Aorta (tissue), 5 donors: Measurements from ENCODE around the gene ALPG. TPM values are rescaled to one million over a fixed set of nuclear protein-coding genes. Genes with fewer than 3 reads are reported as not detected.
A peak's percentile ranks its signal among the peaks of the same experiment; 100 is the strongest.
"Not testable (repeated sequence)": the region's sequence is repeated elsewhere in the genome, so short reads cannot be mapped to it uniquely, and the experiment has no call there.

ENCODE experiments used
- ATAC-seq: fragments of 200-7000 bp; cut with Tn5 transposase; one replicate; pipeline ENCODE4 v1.9.1; 2022; ENCODE audit warnings: moderate library complexity; ENCODE audit not compliant: low FRiP score
- DNase-seq, 2 donors: peaks; one replicate each; pipeline ENCODE4 v3.0.0-alpha.2; 2020
- H3K27ac ChIP-seq, 2 donors: one replicate each; pipeline ENCODE4 v1.5.1; 2013; ENCODE audit warnings: low read length in 2 of 2, mild to moderate bottlenecking in 2 of 2, moderate library complexity in 2 of 2, control low read depth in 1 of 2, inconsistent platforms in 1 of 2, low read depth in 1 of 2
- H3K27me3 ChIP-seq, 2 donors: one replicate each; pipeline ENCODE4 v1.6.1; 2013; ENCODE audit warnings: control low read depth in 1 of 2, low read length in 1 of 2, mild to moderate bottlenecking in 1 of 2, moderate library complexity in 1 of 2; ENCODE audit not compliant: insufficient read depth in 2 of 2, control insufficient read depth in 1 of 2
- H3K36me3 ChIP-seq, 2 donors: one replicate each; pipeline ENCODE4 v1.6.1; 2013; ENCODE audit warnings: control low read depth in 1 of 2, low read length in 1 of 2, mild to moderate bottlenecking in 1 of 2; ENCODE audit not compliant: insufficient read depth in 2 of 2, control insufficient read depth in 1 of 2
- H3K4me1 ChIP-seq, 2 donors: one replicate each; pipeline ENCODE4 v1.6.1; 2013; ENCODE audit warnings: low read length in 2 of 2, control low read depth in 1 of 2, mild to moderate bottlenecking in 1 of 2, moderate library complexity in 1 of 2; ENCODE audit not compliant: insufficient read depth in 2 of 2, control insufficient read depth in 1 of 2
- H3K4me3 ChIP-seq, 2 donors: one replicate each; pipeline ENCODE4 v1.5.1; 2013; ENCODE audit warnings: low read length in 2 of 2, control low read depth in 1 of 2, mild to moderate bottlenecking in 1 of 2
- H3K9me3 ChIP-seq: one replicate; pipeline ENCODE4 v1.6.1; 2013; ENCODE audit warnings: mild to moderate bottlenecking, low read length; ENCODE audit not compliant: control insufficient read depth
- WGBS, 2 donors: extraction: QIAGEN DNeasy Blood & Tissue Kit; methylation state at CpG; one replicate each; pipeline ENCODE4 v1.1.7; 2013; 5-methylcytosine and 5-hydroxymethylcytosine counted together
- intact Hi-C, 2 donors: fragments of 100-400 bp; cut with DNase I; formaldehyde crosslinking; loops; one replicate each; pipeline versions ENCODE4 v1.14.2 to v1.15.0; 2022
- polyA plus RNA-seq, 2 donors: library from polyadenylated mRNA; stranded (reverse); fragments of 200-250 nt; gene quantifications; one replicate each; pipeline ENCODE4 v1.2.3, GENCODE V29; 2013
- total RNA-seq, 2 donors: library from RNA; stranded (reverse); fragmentation: NEBNext Ultra II Directional; extraction: Animal tissue kit (Norgen Biotek cat#: 25700); gene quantifications; one replicate each; pipeline ENCODE4 v1.2.1, GENCODE V29; 2021
- donor health status: healthy with polysubstance abuse.
- donor health status: Bipolar disorder and iron deficiency.
- donor health status: DM: no; HTN: no; CAD: no.
- donor health status: DM: no; HTN: no; CAD: no.
- donor health status: DM: yes; HTN: yes; CAD: no.

ALPG gene
- total and polyA plus RNA-seq, 4 donors: not detected

GRCh38 chr2:232420463-232421188 is 14.0 kb downstream of the ALPG start:
- Histone ChIP-seq H3K27me3 (no peaks in the 10 kb centered on the region), H3K9me3 (peaks cover 1% of the 10 kb centered on the region), H3K27ac (no peak overlapping the region), H3K4me1 (no peaks in the 10 kb centered on the region), H3K36me3 (no peaks in the 10 kb centered on the region), H3K4me3 (no peak overlapping the region)
- DNase-seq: peak in 1 of 2 donors; percentile 54
- intact Hi-C loops: no loop called here
- WGBS, 2 donors: 1 to 2% methylated on average over 55 to 79 of the region's 79 CpGs
- ATAC-seq: no peak

- Histone ChIP-seq H3K9me3 (peaks cover 1% of the 10 kb centered on the region), H3K36me3 (no peaks in the 10 kb centered on the region), H3K27me3 (no peaks in the 10 kb centered on the region), H3K27ac (no peak overlapping the region), H3K4me1 (no peaks in the 10 kb centered on the region), H3K4me3 (no peak overlapping the region)
- 20 to 22% methylated on average over 19 to 22 of the region's 22 CpGs for WGBS, 2 donors
- ATAC-seq: no peak
- intact Hi-C loops: no loop called here
- no peak for DNase-seq
Observed at GRCh38 chr2:232421189-232421785, 14.6 kb downstream of the ALPG start.

GRCh38 chr2:232422051-232422450 is 15.4 kb downstream of the ALPG start:
- H3K9me3 ChIP-seq: peaks cover 1% of the 10 kb centered on the region
- H3K27ac ChIP-seq: no peak overlapping the region
- H3K36me3 ChIP-seq: no peaks in the 10 kb centered on the region
- intact Hi-C loops: no loop called here
- WGBS, 2 donors: 91% methylated on average over 10 of the region's 10 CpGs
- H3K27me3 ChIP-seq: no peaks in the 10 kb centered on the region
- H3K4me1 ChIP-seq: no peaks in the 10 kb centered on the region
- H3K4me3 ChIP-seq: no peak overlapping the region
- ATAC-seq: no peak
- no peak for DNase-seq

- H3K27ac ChIP-seq, H3K27me3 ChIP-seq, ATAC-seq, intact Hi-C loops, H3K4me1 ChIP-seq, H3K36me3 ChIP-seq, H3K9me3 ChIP-seq, DNase-seq, H3K4me3 ChIP-seq: not testable (repeated sequence)
- 35 to 41% methylated on average over 3 of the region's 3 CpGs for WGBS, 2 donors
Observed at GRCh38 chr2:232422996-232423395, 16.4 kb downstream of the ALPG start.

- DNase-seq, intact Hi-C loops, H3K27ac ChIP-seq, H3K27me3 ChIP-seq, H3K4me1 ChIP-seq, H3K4me3 ChIP-seq, H3K36me3 ChIP-seq, H3K9me3 ChIP-seq, ATAC-seq: not testable (repeated sequence)
- 16 to 21% methylated on average over 6 to 7 of the region's 7 CpGs for WGBS, 2 donors
Observed at GRCh38 chr2:232423407-232423806, 16.8 kb downstream of the ALPG start.

- Histone ChIP-seq H3K4me1 (no peaks in the 10 kb centered on the region), H3K36me3 (no peaks in the 10 kb centered on the region), H3K27ac (no peak overlapping the region), H3K27me3 (no peaks in the 10 kb centered on the region), H3K9me3 (no peaks in the 10 kb centered on the region), H3K4me3 (no peak overlapping the region)
- intact Hi-C loops: no loop called here
- no peak for ATAC-seq
- no peak for DNase-seq
- WGBS, 2 donors: 87 to 88% methylated on average over 16 of the region's 16 CpGs
Observed at GRCh38 chr2:232431705-232432590, 25.3 kb downstream of the ALPG start.

GRCh38 chr2:232432598-232433184 is 26.0 kb downstream of the ALPG start:
- Histone ChIP-seq H3K27me3 (no peaks in the 10 kb centered on the region), H3K36me3 (no peaks in the 10 kb centered on the region), H3K4me1 (no peaks in the 10 kb centered on the region), H3K4me3 (no peak overlapping the region), H3K9me3 (no peaks in the 10 kb centered on the region), H3K27ac (no peak overlapping the region)
- DNase-seq (peak in 1 of 2 donors; percentile 30), ATAC-seq (no peak)
- WGBS, 2 donors: 75 to 78% methylated on average over 15 to 16 of the region's 16 CpGs
- intact Hi-C loops: no loop called here

- H3K27me3 ChIP-seq, H3K27ac ChIP-seq, H3K9me3 ChIP-seq, H3K36me3 ChIP-seq, DNase-seq, H3K4me1 ChIP-seq, H3K4me3 ChIP-seq, intact Hi-C loops, ATAC-seq: not testable (repeated sequence)
- WGBS, 2 donors: 89% methylated on average over 9 of the region's 9 CpGs
Observed at GRCh38 chr2:232433622-232434021, 27.0 kb downstream of the ALPG start.
